ENCODE data around the gene MAN1C1. TPM values are rescaled to one million over a fixed set of nuclear protein-coding genes. Genes with fewer than 3 reads are reported as not detected.

Gene MAN1C1
- total RNA-seq, 1 experiment from 2014 or later = 1.2 TPM

GRCh38 chr1:25567710-25568089, 48.9 kb upstream of the MAN1C1 start:
- Histone ChIP-seq H3K9ac (ENCODE audit: low read length) (peak overlapping the region; percentile 69), H2AFZ (ENCODE audit: low read depth, low read length, poor library complexity, severe bottlenecking) (no peak overlapping the region), H3K4me3 (replicated peaks in 1 of 2; ENCODE audit: low read depth in 1 of 2, low read length in 2 of 2) (peak overlapping the region in 1 of 2 experiments; percentile 52; a peak in 1 of 4 replicates), H3K4me1 (ENCODE audit: control insufficient read depth in 1 of 2, insufficient read depth in 2 of 2, low read length in 2 of 2) (peaks cover 34 to 45% of the 10 kb centered on the region in 2 experiments), H3K9me2 (ENCODE audit: insufficient read depth) (no peaks in the 10 kb centered on the region), H3K27ac (ENCODE audit: low read depth, low read length) (peak overlapping the region; percentile 96), H3K9me3 (ENCODE audit: control insufficient read depth in 1 of 2, insufficient read depth in 1 of 2, low read depth in 1 of 2, low read length in 2 of 2) (no peaks in the 10 kb centered on the region), H3K36me3 (ENCODE audit: control insufficient read depth in 1 of 2, insufficient read depth in 2 of 2, low read length in 2 of 2) (peaks cover 5 to 6% of the 10 kb centered on the region in 2 experiments; a peak in 1 of 4 replicates), H3K27me3 (ENCODE audit: insufficient read depth, low read length) (no peaks in the 10 kb centered on the region), H3K79me2 (ENCODE audit: insufficient read depth, low read length) (no peaks in the 10 kb centered on the region), H3K4me2 (ENCODE audit: low read length) (peak overlapping the region; percentile 94), H4K20me1 (ENCODE audit: insufficient read depth) (no peaks in the 10 kb centered on the region)
- TF ChIP-seq MAX (IDR thresholded peaks at IDR 0.05) (no peak), ZNF274 (IDR thresholded peaks at IDR 0.05; ENCODE audit: low read depth, low read length) (no peak), ELF1 (IDR thresholded peaks at IDR 0.05; ENCODE audit: borderline replicate concordance, low read depth) (no peak), SIN3A (IDR thresholded peaks at IDR 0.05; ENCODE audit: low read depth) (no peak), CBX3 (IDR thresholded peaks at IDR 0.05; ENCODE audit: low read depth) (no peak), CTCF (IDR thresholded peaks at IDR 0.05 in 2 of 3, conservative IDR thresholded peaks at IDR 0.05 in 1 of 3; ENCODE audit: borderline replicate concordance in 1 of 3, insufficient read depth in 1 of 3, low read depth in 2 of 3, low read length in 2 of 3) (no peak), JUND (IDR thresholded peaks at IDR 0.05) (no peak), YY1 (IDR thresholded peaks at IDR 0.05; ENCODE audit: extremely low read depth, insufficient replicate concordance, low read depth, low read length) (no peak), POLR2AphosphoS5 (IDR thresholded peaks at IDR 0.05; ENCODE audit: low read depth, low read length) (no peak), EZH2 (IDR thresholded peaks at IDR 0.05) (no peak), CEBPB (IDR thresholded peaks at IDR 0.05; ENCODE audit: low read depth) (no peak), RAD21 (IDR thresholded peaks at IDR 0.05; ENCODE audit: low read depth) (no peak), EZH2phosphoT487 (IDR thresholded peaks at IDR 0.05; ENCODE audit: borderline replicate concordance) (no peak), SP1 (IDR thresholded peaks at IDR 0.05; ENCODE audit: low read depth) (no peak)
- no peak for DNase-seq (ENCODE audit: low read depth, low spot score)
- no peak for ATAC-seq
- intact Hi-C loops (cut with micrococcal nuclease) = loop anchor here (2.0 kb wide), 2 partner anchors 19 to 41 kb away; no protein-coding TSS in a partner anchor
- ChIA-PET RAD21 (ENCODE audit: low non-redundant PET in 1 of 2, low total read pairs in 2 of 2, uncharacterized antibody in 2 of 2, unreplicated experiment in 2 of 2) (no interaction called here), CTCF (no interaction called here), POLR2A (no interaction called here)
- BruUV-seq (replicated peaks) = TSS peak; percentile 26

Measured in HCT116 (cell line).